Hepatocyte (in vitro differentiated cells): Measurements from ENCODE around the gene ZFYVE27. TPM values are rescaled to one million over a fixed set of nuclear protein-coding genes. Genes with fewer than 3 reads are reported as not detected.

Experiments used
- DNase-seq: peaks from one replicate; pipeline ENCODE4 v3.0.0-alpha.2; 2016; ENCODE audit warnings: low spot score
- H2AFZ ChIP-seq: fragments of 200-600 bp; sonication (generic); 2 replicates; pipeline ENCODE4 v1.6.0; 2016; ENCODE audit warnings: antibody characterized with exemption, mild to moderate bottlenecking
- H3K27ac ChIP-seq: fragments of 200-600 bp; sonication (generic); 2 replicates; pipeline ENCODE4 v1.5.1; 2016; ENCODE audit warnings: mild to moderate bottlenecking
- H3K27me3 ChIP-seq: fragments of 200-600 bp; sonication (generic); 2 replicates; pipeline ENCODE4 v1.6.1; 2016
- H3K36me3 ChIP-seq: fragments of 200-600 bp; sonication (generic); replicated peaks from 2 replicates; pipeline ENCODE4 v1.5.1; 2016; ENCODE audit warnings: low read depth; ENCODE audit not compliant: insufficient read depth
- H3K4me1 ChIP-seq: fragments of 200-600 bp; sonication (generic); 2 replicates; pipeline ENCODE4 v1.5.1; 2016; ENCODE audit warnings: mild to moderate bottlenecking, moderate library complexity; ENCODE audit not compliant: insufficient read depth
- H3K4me2 ChIP-seq: fragments of 200-600 bp; sonication (generic); 2 replicates; pipeline ENCODE4 v1.6.0; 2016
- H3K4me3 ChIP-seq: fragments of 200-600 bp; sonication (generic); 2 replicates; pipeline ENCODE4 v1.5.1; 2016; ENCODE audit warnings: mild to moderate bottlenecking
- H3K79me2 ChIP-seq: fragments of 200-600 bp; sonication (generic); 2 replicates; pipeline ENCODE4 v1.6.0; 2017; ENCODE audit warnings: mild to moderate bottlenecking
- H3K9me2 ChIP-seq: fragments of 200-600 bp; sonication (generic); replicated peaks from 2 replicates; pipeline ENCODE4 v1.6.0; 2017; ENCODE audit warnings: mild to moderate bottlenecking; ENCODE audit not compliant: insufficient read depth
- H3K9me3 ChIP-seq: fragments of 200-600 bp; sonication (generic); 2 replicates; pipeline ENCODE4 v1.5.1; 2016; ENCODE audit warnings: low read depth, mild to moderate bottlenecking
- H4K20me1 ChIP-seq: fragments of 200-600 bp; sonication (generic); 2 replicates; pipeline ENCODE4 v1.6.0; 2016; ENCODE audit warnings: mild to moderate bottlenecking; ENCODE audit not compliant: insufficient read depth, poor library complexity, severe bottlenecking
- CTCF ChIP-seq: fragments of 200-600 bp; sonication (generic); IDR thresholded peaks from 2 replicates; pipeline ENCODE4 v1.5.1; 2016; ENCODE audit warnings: antibody characterized with exemption, mild to moderate bottlenecking; ENCODE audit not compliant: poor library complexity
- EZH2 ChIP-seq: fragments of 200-600 bp; sonication (generic); IDR thresholded peaks from 2 replicates; pipeline ENCODE4 v1.6.1; 2016; ENCODE audit warnings: antibody characterized with exemption, mild to moderate bottlenecking, borderline replicate concordance
- EZH2phosphoT487 ChIP-seq: fragments of 200-600 bp; sonication (generic); IDR thresholded peaks from one replicate; pipeline ENCODE4 v1.6.1; 2018; ENCODE audit warnings: antibody characterized with exemption, mild to moderate bottlenecking, low read depth, moderate library complexity; ENCODE audit not compliant: unreplicated experiment, severe bottlenecking
- WGBS: methylation state at CpG from one replicate; pipeline ENCODE4 v1.1.6; 2016; ENCODE audit warnings: low lambda C conversion rate; ENCODE audit errors: missing lambda C conversion rate; 5-methylcytosine and 5-hydroxymethylcytosine counted together
- polyA plus RNA-seq: library from polyadenylated mRNA; unstranded; fragments of >200 nt; fragmentation: Nextera tagmentation; extraction: Ambion mirVana; gene quantifications from 2 replicates; pipeline ENCODE4 v1.2.1, GENCODE V29; 2016
- total RNA-seq: library from RNA; depleted of rRNA; stranded (reverse); fragments of >200 nt; gene quantifications from 2 replicates; pipeline ENCODE4 v1.2.3, GENCODE V29; 2014

ZFYVE27 gene
- total and polyA plus RNA-seq, 2 experiments from 2014 or later: 24.9 to 30.3 TPM

- no peaks in the 10 kb centered on the region for H4K20me1 ChIP-seq
- TF ChIP-seq EZH2phosphoT487 (no peak), CTCF (no peak), EZH2 (no peak)
- no peak overlapping the region for H3K4me3 ChIP-seq
- DNase-seq: no peak
- H3K9me2 ChIP-seq: no peaks in the 10 kb centered on the region
- H3K4me2 ChIP-seq: no peak overlapping the region
- no peaks in the 10 kb centered on the region for H3K79me2 ChIP-seq
- 78% methylated on average over 5 of the region's 5 CpGs for WGBS
- no peak overlapping the region for H2AFZ ChIP-seq
- no peak overlapping the region for H3K27ac ChIP-seq
- H3K36me3 ChIP-seq: no peaks in the 10 kb centered on the region
- no peaks in the 10 kb centered on the region for H3K4me1 ChIP-seq
- H3K27me3 ChIP-seq: no peaks in the 10 kb centered on the region
- no peaks in the 10 kb centered on the region for H3K9me3 ChIP-seq
Observed at GRCh38 chr10:97759946-97760345, 23.0 kb downstream of the ZFYVE27 start.

- H3K9me3 ChIP-seq: no peaks in the 10 kb centered on the region
- no peaks in the 10 kb centered on the region for H4K20me1 ChIP-seq
- H3K4me2 ChIP-seq: no peak overlapping the region
- H2AFZ ChIP-seq: no peak overlapping the region
- no peak for TF ChIP-seq EZH2phosphoT487
- no peak for TF ChIP-seq CTCF
- TF ChIP-seq EZH2: no peak
- WGBS: 89% methylated on average over 11 of the region's 11 CpGs
- no peak overlapping the region for H3K27ac ChIP-seq
- H3K4me1 ChIP-seq: no peaks in the 10 kb centered on the region
- H3K36me3 ChIP-seq: no peaks in the 10 kb centered on the region
- no peaks in the 10 kb centered on the region for H3K27me3 ChIP-seq
- H3K9me2 ChIP-seq: no peaks in the 10 kb centered on the region
- no peaks in the 10 kb centered on the region for H3K79me2 ChIP-seq
- no peak overlapping the region for H3K4me3 ChIP-seq
- DNase-seq: no peak
Observed at GRCh38 chr10:97760461-97761257, 23.7 kb downstream of the ZFYVE27 start.

DNA sequence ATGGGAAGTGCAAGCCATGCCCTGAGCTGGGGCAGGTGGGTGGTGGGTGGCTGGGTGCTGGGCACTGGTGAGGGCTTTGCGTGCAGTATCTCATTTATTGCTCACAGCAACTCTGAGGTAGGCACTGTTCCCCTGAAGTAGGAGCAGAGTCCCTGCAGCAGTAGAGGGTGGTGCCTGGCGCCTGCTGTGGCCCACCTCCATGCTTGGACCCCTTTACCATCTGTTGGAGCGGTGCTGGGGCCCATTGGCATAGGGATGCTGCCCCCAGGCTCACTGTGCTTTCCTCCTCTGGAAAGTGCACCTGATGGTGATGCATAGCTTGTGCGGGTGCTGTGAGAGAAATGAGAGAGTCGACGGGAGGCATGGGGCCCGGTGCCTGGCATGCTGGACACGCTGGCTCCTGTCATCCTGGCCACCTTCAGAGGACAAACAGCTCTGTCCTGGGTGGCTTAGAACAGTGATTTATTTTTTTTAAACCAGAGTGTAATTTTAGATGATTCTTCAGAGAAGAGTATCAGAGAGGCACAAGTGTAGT is 24.5 kb downstream of the ZFYVE27 start:
- TF ChIP-seq CTCF (no peak), EZH2 (no peak), EZH2phosphoT487 (no peak)
- Histone ChIP-seq H3K36me3 (no peaks in the 10 kb centered on the region), H3K79me2 (no peaks in the 10 kb centered on the region), H3K4me3 (no peak overlapping the region), H3K27ac (no peak overlapping the region), H3K9me2 (no peaks in the 10 kb centered on the region), H3K27me3 (no peaks in the 10 kb centered on the region), H3K4me2 (no peak overlapping the region), H3K9me3 (no peaks in the 10 kb centered on the region), H2AFZ (no peak overlapping the region), H3K4me1 (no peaks in the 10 kb centered on the region), H4K20me1 (no peaks in the 10 kb centered on the region)
- over 99% methylated on average over 8 of the region's 8 CpGs for WGBS
- no peak for DNase-seq
